H1 (cell line): Measurements from ENCODE around the gene CD52. TPM values are rescaled to one million over a fixed set of nuclear protein-coding genes. Genes with fewer than 3 reads are reported as not detected.

Source experiments
- CHD7 ChIP-seq: fragments of 300-600 bp; sonication (generic); IDR thresholded peaks from 2 replicates; pipeline ENCODE4 v1.7.1; 2012; ENCODE audit warnings: low read length, moderate library complexity, mild to moderate bottlenecking, inconsistent platforms; ENCODE audit not compliant: insufficient replicate concordance
- RFX5 ChIP-seq: IDR thresholded peaks from 2 replicates; pipeline ENCODE4 v1.6.1; 2011; ENCODE audit warnings: low read depth, low read length, improper control_type of control experiment, borderline replicate concordance
- polyA plus RNA-seq, 7 experiments: library from polyadenylated mRNA; depleted of rRNA in 3 of 7; stranded (reverse) in 5 of 7; unstranded in 2 of 7; fragments of >200 nt in 5 of 7; fragments of 200-250 nt in 2 of 7; gene quantifications; 1 replicate in 5 of 7; 2 replicates in 1 of 7; 4 replicates in 1 of 7; pipeline versions ENCODE4 v1.2.1 to v1.2.3, GENCODE V29; 2011 to 2013; ENCODE audit warnings: missing spikeins in 2 of 7, mixed read lengths in 2 of 7
- total RNA-seq: library from RNA; stranded (reverse); fragmentation: NEBNext Ultra II Directional; extraction: Animal tissue kit (Norgen Biotek cat#: 25700); gene quantifications from 2 replicates; pipeline ENCODE4 v1.2.1, GENCODE V29; 2021

The CD52 gene
- total and polyA plus RNA-seq, 2 of the 8 experiments (the other 6 are each of a cell fraction or from before 2014, with no cell fraction given): 2.4 to 3.1 TPM

DNA sequence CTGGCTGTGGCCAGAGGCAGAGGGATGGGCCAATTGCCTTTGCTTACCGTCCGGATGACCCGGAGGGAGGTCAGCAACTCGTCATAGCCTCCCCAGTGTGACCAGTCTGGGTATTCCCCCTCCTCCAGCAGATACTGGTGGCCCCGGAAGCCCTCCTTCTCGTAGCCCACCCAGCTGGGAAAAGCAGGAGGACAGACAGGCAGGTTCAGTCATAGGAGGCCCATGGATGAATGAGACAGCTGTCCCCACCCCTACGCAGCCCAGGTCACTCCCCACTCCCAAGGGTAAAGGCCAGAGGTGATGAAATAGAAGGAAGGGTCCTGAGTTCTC, 19.4 kb downstream of the CD52 start (continued):
- no peak for TF ChIP-seq RFX5
- TF ChIP-seq CHD7: no peak
